PC-3 (cell line): ENCODE results near the gene TRABD2A. TPM values are rescaled to one million over a fixed set of nuclear protein-coding genes. Genes with fewer than 3 reads are reported as not detected.
A peak's percentile ranks its signal among the peaks of the same experiment; 100 is the strongest.

Source experiments
- ATAC-seq: fragments of 200-7000 bp; cut with Tn5 transposase; 2 replicates; pipeline ENCODE4 v1.9.1; 2020; ENCODE audit warnings: mild to moderate bottlenecking, moderate library complexity
- BruUV-seq: library from RNA; stranded (reverse); fragments of 400-500 nt; replicated peaks from 2 replicates; lab custom pipeline; 2021; lab: Mats Ljungman, UMichigan
- CTCF ChIA-PET: fragments of 300-600 bp; sonication (Branson Sonifier 250); formaldehyde crosslinking; loops from one replicate; lab custom pipeline; 2022; ENCODE audit warnings: antibody characterized with exemption; lab: Charles Lee
- POLR2A ChIA-PET: fragments of 300-600 bp; sonication (Branson Sonifier 250); formaldehyde crosslinking; loops from one replicate; lab custom pipeline; 2022; ENCODE audit warnings: antibody characterized with exemption; ENCODE audit not compliant: unreplicated experiment; lab: Charles Lee
- DNase-seq: peaks from one replicate; pipeline ENCODE4 v3.0.0-alpha.2; 2015
- H2AFZ ChIP-seq: fragments of 300-600 bp; sonication (generic); 2 replicates; pipeline ENCODE4 v1.6.0; 2016; ENCODE audit warnings: antibody characterized with exemption, low read length
- H3F3A ChIP-seq: fragments of 300-600 bp; sonication (generic); one replicate; pipeline ENCODE4 v1.6.0; 2017; ENCODE audit warnings: antibody characterized with exemption, low read length, control low read depth, mild to moderate bottlenecking; ENCODE audit not compliant: unreplicated experiment
- H3K27ac ChIP-seq: fragments of 300-600 bp; sonication (generic); 2 replicates; pipeline ENCODE4 v1.5.1; 2016; ENCODE audit warnings: mild to moderate bottlenecking, low read length
- H3K27me3 ChIP-seq: fragments of 300-600 bp; sonication (generic); 2 replicates; pipeline ENCODE4 v1.6.1; 2016; ENCODE audit warnings: low read length, mixed read lengths
- H3K36me3 ChIP-seq: fragments of 300-600 bp; sonication (generic); 2 replicates; pipeline ENCODE4 v1.6.1; 2016; ENCODE audit warnings: low read depth, mixed run types, low read length, mixed read lengths
- H3K4me1 ChIP-seq: fragments of 300-600 bp; sonication (generic); 2 replicates; pipeline ENCODE4 v1.5.1; 2016; ENCODE audit warnings: low read length; ENCODE audit not compliant: insufficient read depth
- H3K4me2 ChIP-seq: fragments of 300-600 bp; sonication (generic); 2 replicates; pipeline ENCODE4 v1.6.0; 2016; ENCODE audit warnings: low read length
- H3K4me3 ChIP-seq: fragments of 300-600 bp; sonication (generic); 2 replicates; pipeline ENCODE4 v1.5.1; 2016; ENCODE audit warnings: mild to moderate bottlenecking, low read length, mixed read lengths
- H3K79me2 ChIP-seq: fragments of 300-600 bp; sonication (generic); 2 replicates; pipeline ENCODE4 v1.6.1; 2017; ENCODE audit warnings: low read length, mixed read lengths
- H3K9ac ChIP-seq: fragments of 300-600 bp; sonication (generic); 2 replicates; pipeline ENCODE4 v1.6.0; 2016; ENCODE audit warnings: mild to moderate bottlenecking, low read length
- H3K9me2 ChIP-seq: fragments of 300-600 bp; sonication (generic); replicated peaks from 2 replicates; pipeline ENCODE4 v1.6.1; 2016; ENCODE audit warnings: mixed run types, low read length, mixed read lengths
- H3K9me3 ChIP-seq: fragments of 300-600 bp; sonication (generic); 2 replicates; pipeline ENCODE4 v1.6.1; 2016; ENCODE audit warnings: low read length, mixed read lengths
- H4K20me1 ChIP-seq: fragments of 300-600 bp; sonication (generic); 2 replicates; pipeline ENCODE4 v1.6.1; 2016; ENCODE audit warnings: low read length, mixed read lengths
- CTCF ChIP-seq: fragments of 300-600 bp; sonication (generic); conservative IDR thresholded peaks from 2 replicates; pipeline ENCODE4 v1.5.1; 2017; ENCODE audit warnings: antibody characterized with exemption, low read depth, mild to moderate bottlenecking, low read length
- EZH2 ChIP-seq: fragments of 300-600 bp; sonication (generic); IDR thresholded peaks from one replicate; pipeline ENCODE4 v1.6.1; 2017; ENCODE audit warnings: antibody characterized with exemption, mild to moderate bottlenecking, low read length; ENCODE audit not compliant: unreplicated experiment
- EZH2phosphoT487 ChIP-seq: fragments of 300-600 bp; sonication (generic); IDR thresholded peaks from 2 replicates; pipeline ENCODE4 v1.6.1; 2018; ENCODE audit warnings: mild to moderate bottlenecking, antibody characterized with exemption, low read length, borderline replicate concordance
- intact Hi-C: fragments of 100-400 bp; cut with micrococcal nuclease; formaldehyde crosslinking; loops from 2 replicates; pipeline ENCODE4 v1.9.0; 2023
- total RNA-seq: library from RNA; depleted of rRNA; stranded (reverse); fragments of >200 nt; gene quantifications from 2 replicates; pipeline ENCODE4 v1.2.3, GENCODE V29; 2014

TRABD2A gene
- total RNA-seq, 1 experiment from 2014 or later: 2.0 TPM

DNA sequence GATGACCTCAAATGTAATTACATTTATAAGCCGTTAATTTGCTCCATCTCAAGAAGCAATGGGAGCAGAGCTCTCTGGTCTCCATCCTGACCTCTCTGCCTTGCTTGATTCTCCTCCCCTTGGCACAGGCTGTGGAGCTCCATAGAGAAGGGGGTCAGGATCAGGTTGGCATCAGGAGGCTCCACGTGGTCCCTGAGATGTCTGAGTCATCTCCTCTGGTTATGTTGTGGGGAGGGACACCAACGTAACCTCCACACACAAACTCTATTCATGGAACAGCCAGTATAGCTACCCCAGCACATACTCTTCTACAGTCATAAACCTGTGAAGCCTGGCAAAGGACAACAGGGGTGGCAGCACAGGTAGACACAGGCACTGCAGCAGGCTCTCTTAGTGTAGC, 29.0 kb downstream of the TRABD2A start:
- Histone ChIP-seq H3K4me2 (no peak overlapping the region), H3K9me2 (no peaks in the 10 kb centered on the region), H3K79me2 (no peaks in the 10 kb centered on the region), H3K4me1 (peaks cover 18% of the 10 kb centered on the region), H3K9me3 (no peaks in the 10 kb centered on the region), H3K9ac (no peak overlapping the region), H3F3A (no peaks in the 10 kb centered on the region), H2AFZ (no peak overlapping the region), H3K36me3 (no peaks in the 10 kb centered on the region), H3K27ac (no peak overlapping the region), H3K4me3 (no peak overlapping the region), H4K20me1 (no peaks in the 10 kb centered on the region), H3K27me3 (no peaks in the 10 kb centered on the region)
- intact Hi-C loops: no loop called here
- POLR2A ChIA-PET: no interaction called here
- CTCF ChIA-PET: no interaction called here
- BruUV-seq: no TSS peak
- TF ChIP-seq EZH2 (no peak), EZH2phosphoT487 (no peak), CTCF (no peak)
- DNase-seq (no peak), ATAC-seq (no peak)

- Histone ChIP-seq H3K9me2 (no peaks in the 10 kb centered on the region), H3K9ac (no peak overlapping the region), H4K20me1 (no peaks in the 10 kb centered on the region), H3K4me3 (no peak overlapping the region), H3K4me1 (peaks cover 18% of the 10 kb centered on the region), H2AFZ (no peak overlapping the region), H3F3A (no peaks in the 10 kb centered on the region), H3K27me3 (no peaks in the 10 kb centered on the region), H3K27ac (no peak overlapping the region), H3K79me2 (no peaks in the 10 kb centered on the region), H3K4me2 (0 out of 2 replicates have a peak overlapping the region, but pooled peaks have one; percentile 57), H3K9me3 (no peaks in the 10 kb centered on the region), H3K36me3 (no peaks in the 10 kb centered on the region)
- CTCF ChIA-PET: no interaction called here
- intact Hi-C loops: no loop called here
- no TSS peak for BruUV-seq
- DNase-seq: no peak
- no peak for ATAC-seq
- 0 out of 2 replicates have a peak, but pooled peaks have one; percentile 10 for TF ChIP-seq CTCF
- TF ChIP-seq EZH2: no peak
- POLR2A ChIA-PET: no interaction called here
Observed at GRCh38 chr2:84850471-84850870, 30.4 kb downstream of the TRABD2A start.

- peak overlapping the region; percentile 57 for H3K4me2 ChIP-seq
Observed at GRCh38 chr2:84849271-84849952, 31.5 kb downstream of the TRABD2A start.

More at GRCh38 chr2:84849271-84849952, 31.5 kb downstream of the TRABD2A start:
- CTCF ChIA-PET: no interaction called here
- no peak overlapping the region for H3K9ac ChIP-seq
- peaks cover 18% of the 10 kb centered on the region for H3K4me1 ChIP-seq
- H3K4me3 ChIP-seq: no peak overlapping the region; the same call in 1 of the 2 replicates
- ATAC-seq: peak; percentile 88
- intact Hi-C loops: loop anchor here (5.0 kb wide), 1 partner anchor 42 kb away; no protein-coding TSS in a partner anchor
- no peaks in the 10 kb centered on the region for H3K27me3 ChIP-seq
- no peaks in the 10 kb centered on the region for H3K79me2 ChIP-seq
- no peak for TF ChIP-seq EZH2phosphoT487
- TF ChIP-seq EZH2: no peak
- no peak for TF ChIP-seq CTCF
- peak overlapping the region; percentile 58 for H3K27ac ChIP-seq
- H3F3A ChIP-seq: no peaks in the 10 kb centered on the region
- peak; percentile 86 for DNase-seq
- no peak overlapping the region for H2AFZ ChIP-seq
- H3K9me3 ChIP-seq: no peaks in the 10 kb centered on the region
- no peaks in the 10 kb centered on the region for H3K9me2 ChIP-seq
- H3K36me3 ChIP-seq: no peaks in the 10 kb centered on the region
- POLR2A ChIA-PET: interaction anchor here (0.5 to 0.6 kb wide), 2 partner anchors 59 to 77 kb away, joined by 3 to 7 read pairs; no protein-coding TSS in a partner anchor
- no peaks in the 10 kb centered on the region for H4K20me1 ChIP-seq
- BruUV-seq: no TSS peak
